NB4 (cell line): ENCODE measurements around the gene EPGN.

ENCODE experiments used
- CTCF ChIP-seq: IDR thresholded peaks from one replicate; pipeline ENCODE4 v1.5.1; 2012; ENCODE audit warnings: low read depth, low read length
- MYC ChIP-seq: IDR thresholded peaks from 2 replicates; pipeline ENCODE4 v1.6.1; 2011; ENCODE audit warnings: low read depth, low read length
- POLR2A ChIP-seq: IDR thresholded peaks from 2 replicates; pipeline ENCODE4 v1.6.1; 2011; ENCODE audit warnings: mild to moderate bottlenecking; ENCODE audit not compliant: insufficient read length; ENCODE audit errors: extremely low read depth

GRCh38 chr4:74328501-74328900, 20.2 kb downstream of the EPGN start:
- TF ChIP-seq POLR2A (no peak), CTCF (no peak), MYC (no peak)
